Right lobe of liver (tissue), 4 donors: ENCODE results near the gene CCDC6.

Experiments
- POLR2A ChIP-seq: fragments of 450-650 bp; IDR thresholded peaks from one replicate; pipeline ENCODE4 v1.6.1; 2017; ENCODE audit warnings: antibody characterized with exemption, mild to moderate bottlenecking
- TF ChIP-seq, protein P1 (sequence below), 4 donors: fragments of 200-600 bp in 3 of 4; fragments of 450-650 bp in 1 of 4; IDR thresholded peaks; one replicate each; pipeline versions ENCODE4 v1.5.1 to v1.8.0; 2016 to 2022; ENCODE audit warnings: antibody characterized with exemption in 4 of 4, mild to moderate bottlenecking in 2 of 4
- donor health status: DM: no; HTN: no; CAD: no.
- donor health status: DM: no; HTN: no; CAD: no.
- donor health status: DM: no; HTN: yes; CAD: no.

DNA sequence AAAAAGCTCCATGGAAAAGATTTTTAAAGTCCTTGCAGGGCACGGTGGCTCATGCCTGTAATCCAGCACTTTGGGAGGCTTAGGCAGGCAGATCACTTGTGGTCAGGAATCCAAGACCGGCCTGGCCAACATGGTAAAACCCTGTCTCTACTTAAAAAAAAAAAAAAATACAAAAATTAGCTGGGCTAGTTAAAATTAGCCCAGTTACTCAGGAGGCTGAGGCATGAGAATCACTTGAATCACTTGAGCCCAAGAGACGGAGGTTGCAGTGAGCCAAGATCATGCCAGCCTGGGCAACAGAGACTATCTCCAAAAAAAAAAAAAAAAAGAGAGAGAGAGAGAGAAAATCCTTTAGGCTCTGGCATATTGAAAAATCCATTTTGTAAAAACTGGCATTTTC, 61.9 kb downstream of the CCDC6 start:
- TF ChIP-seq, protein P1, sequence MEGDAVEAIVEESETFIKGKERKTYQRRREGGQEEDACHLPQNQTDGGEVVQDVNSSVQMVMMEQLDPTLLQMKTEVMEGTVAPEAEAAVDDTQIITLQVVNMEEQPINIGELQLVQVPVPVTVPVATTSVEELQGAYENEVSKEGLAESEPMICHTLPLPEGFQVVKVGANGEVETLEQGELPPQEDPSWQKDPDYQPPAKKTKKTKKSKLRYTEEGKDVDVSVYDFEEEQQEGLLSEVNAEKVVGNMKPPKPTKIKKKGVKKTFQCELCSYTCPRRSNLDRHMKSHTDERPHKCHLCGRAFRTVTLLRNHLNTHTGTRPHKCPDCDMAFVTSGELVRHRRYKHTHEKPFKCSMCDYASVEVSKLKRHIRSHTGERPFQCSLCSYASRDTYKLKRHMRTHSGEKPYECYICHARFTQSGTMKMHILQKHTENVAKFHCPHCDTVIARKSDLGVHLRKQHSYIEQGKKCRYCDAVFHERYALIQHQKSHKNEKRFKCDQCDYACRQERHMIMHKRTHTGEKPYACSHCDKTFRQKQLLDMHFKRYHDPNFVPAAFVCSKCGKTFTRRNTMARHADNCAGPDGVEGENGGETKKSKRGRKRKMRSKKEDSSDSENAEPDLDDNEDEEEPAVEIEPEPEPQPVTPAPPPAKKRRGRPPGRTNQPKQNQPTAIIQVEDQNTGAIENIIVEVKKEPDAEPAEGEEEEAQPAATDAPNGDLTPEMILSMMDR (IDR thresholded peaks at IDR 0.05) = no peak
- no peak for TF ChIP-seq POLR2A
